Vagina (tissue), 2 donors: ENCODE results near the gene PASK. TPM values are rescaled to one million over a fixed set of nuclear protein-coding genes. Genes with fewer than 3 reads are reported as not detected.

Source experiments
- DNase-seq, 2 donors: peaks; one replicate each; pipeline ENCODE4 v3.0.0-alpha.2; 2017; ENCODE audit errors: extremely low spot score in 2 of 2
- H3K27ac ChIP-seq: fragments of 200-600 bp; sonication (generic); one replicate; pipeline ENCODE4 v1.5.1; 2019
- H3K27me3 ChIP-seq: fragments of 200-600 bp; sonication (generic); one replicate; pipeline ENCODE4 v1.5.1; 2019
- H3K36me3 ChIP-seq, 2 donors: fragments of 200-600 bp; sonication (generic); one replicate each; pipeline ENCODE4 v1.5.1; 2017 to 2019
- H3K4me1 ChIP-seq: fragments of 200-600 bp; sonication (generic); one replicate; pipeline ENCODE4 v1.5.1; 2019
- H3K4me3 ChIP-seq, 2 donors: fragments of 200-600 bp; sonication (generic); 1 replicate in 1 of 2; 2 replicates in 1 of 2; pipeline ENCODE4 v1.5.1; 2016 to 2019
- H3K9me3 ChIP-seq: fragments of 200-600 bp; sonication (generic); one replicate; pipeline ENCODE4 v1.5.1; 2019
- CTCF ChIP-seq, 3 experiments: fragments of 450-650 bp in 2 of 3; fragments of 200-600 bp in 1 of 3; sonication (generic) in 1 of 3; IDR thresholded peaks; one replicate each; pipeline ENCODE4 v1.5.1; 2017 to 2019; ENCODE audit warnings: antibody characterized with exemption in 3 of 3, mild to moderate bottlenecking in 2 of 3, moderate library complexity in 2 of 3
- POLR2A ChIP-seq, 2 donors: fragments of 450-650 bp; IDR thresholded peaks; one replicate each; pipeline ENCODE4 v1.6.1; 2017; ENCODE audit warnings: antibody characterized with exemption in 2 of 2, mild to moderate bottlenecking in 2 of 2, moderate library complexity in 2 of 2
- POLR2AphosphoS5 ChIP-seq, 2 donors: sonication (generic); formaldehyde crosslinking; IDR thresholded peaks; one replicate each; pipeline ENCODE4 v1.9.0; 2017; ENCODE audit warnings: antibody characterized with exemption in 2 of 2, mild to moderate bottlenecking in 2 of 2, low read depth in 1 of 2; ENCODE audit not compliant: insufficient read depth in 1 of 2
- intact Hi-C: fragments of 100-400 bp; cut with DNase I; formaldehyde crosslinking; loops from one replicate; pipeline ENCODE4 v1.15.1; 2023
- total RNA-seq: library from RNA; depleted of rRNA; stranded (reverse); fragments of >200 nt; gene quantifications from one replicate; pipeline ENCODE4 v1.2.3, GENCODE V29; 2016

PASK gene
- total RNA-seq, 1 donor from 2014 or later, result 6.4 TPM

GRCh38 chr2:241068136-241068941 is 80.9 kb downstream of the PASK start:
- no peak overlapping the region for H3K4me3 ChIP-seq
- intact Hi-C loops, result no loop called here
- H3K9me3 ChIP-seq, result no peaks in the 10 kb centered on the region
- H3K27me3 ChIP-seq, result no peaks in the 10 kb centered on the region
- TF ChIP-seq POLR2A (IDR thresholded peaks at IDR 0.05), result no peak
- no peak for TF ChIP-seq POLR2AphosphoS5 (IDR thresholded peaks at IDR 0.05; ENCODE audit: insufficient read depth in 1 of 2, low read depth in 1 of 2)
- TF ChIP-seq CTCF (IDR thresholded peaks at IDR 0.05), result no peak
- H3K27ac ChIP-seq, result no peak overlapping the region
- H3K36me3 ChIP-seq, result peaks cover 0 to 39% of the 10 kb centered on the region in 2 donors
- H3K4me1 ChIP-seq, result peaks cover 12% of the 10 kb centered on the region
- no peak for DNase-seq

- Histone ChIP-seq H3K9me3 (no peaks in the 10 kb centered on the region), H3K27ac (no peak overlapping the region), H3K4me1 (peaks cover 19% of the 10 kb centered on the region), H3K36me3 (peaks cover 0 to 37% of the 10 kb centered on the region in 2 donors), H3K4me3 (no peak overlapping the region), H3K27me3 (no peaks in the 10 kb centered on the region)
- DNase-seq, result peak in 1 of 2 donors; percentile 81
- intact Hi-C loops, result no loop called here
- TF ChIP-seq POLR2A (IDR thresholded peaks at IDR 0.05) (no peak), CTCF (IDR thresholded peaks at IDR 0.05) (no peak), POLR2AphosphoS5 (IDR thresholded peaks at IDR 0.05; ENCODE audit: insufficient read depth in 1 of 2, low read depth in 1 of 2) (no peak)
These were observed 81.7 kb downstream of the PASK start for GRCh38 chr2:241067501-241068135.

GRCh38 chr2:241066893-241067341 is 82.4 kb downstream of the PASK start:
- Histone ChIP-seq H3K27ac (no peak overlapping the region), H3K36me3 (peaks cover 0 to 35% of the 10 kb centered on the region in 2 donors), H3K4me3 (no peak overlapping the region), H3K9me3 (no peaks in the 10 kb centered on the region), H3K27me3 (no peaks in the 10 kb centered on the region), H3K4me1 (peaks cover 21% of the 10 kb centered on the region)
- TF ChIP-seq CTCF (IDR thresholded peaks at IDR 0.05) (no peak), POLR2AphosphoS5 (IDR thresholded peaks at IDR 0.05; ENCODE audit: insufficient read depth in 1 of 2, low read depth in 1 of 2) (no peak), POLR2A (IDR thresholded peaks at IDR 0.05) (no peak)
- peak in 1 of 2 donors; percentile 81 for DNase-seq
- intact Hi-C loops, result no loop called here

GRCh38 chr2:241066171-241066892 is 82.9 kb downstream of the PASK start:
- TF ChIP-seq POLR2A (IDR thresholded peaks at IDR 0.05) (no peak), CTCF (IDR thresholded peaks at IDR 0.05) (no peak), POLR2AphosphoS5 (IDR thresholded peaks at IDR 0.05; ENCODE audit: insufficient read depth in 1 of 2, low read depth in 1 of 2) (no peak)
- intact Hi-C loops, result no loop called here
- H3K36me3 ChIP-seq, result peaks cover 0 to 29% of the 10 kb centered on the region in 2 donors
- H3K9me3 ChIP-seq, result no peaks in the 10 kb centered on the region
- H3K27me3 ChIP-seq, result no peaks in the 10 kb centered on the region
- no peak for DNase-seq
- H3K4me3 ChIP-seq, result no peak overlapping the region
- no peak overlapping the region for H3K27ac ChIP-seq
- H3K4me1 ChIP-seq, result peaks cover 21% of the 10 kb centered on the region
